GM12878 (cell line): ENCODE data around the gene AP1M1. TPM values are rescaled to one million over a fixed set of nuclear protein-coding genes. Genes with fewer than 3 reads are reported as not detected.

ENCODE experiments used
- ATAC-seq: fragments of 200-7000 bp; cut with Tn5 transposase; 3 replicates; pipeline ENCODE4 v1.9.1; 2020; ENCODE audit warnings: mild to moderate bottlenecking, moderate library complexity
- BruUV-seq: library from RNA; stranded (reverse); fragments of 400-500 nt; replicated peaks from 2 replicates; lab custom pipeline; 2021; lab: Mats Ljungman, UMichigan
- CTCF ChIA-PET: fragments of 300-600 bp; sonication (Branson Sonifier 250); formaldehyde crosslinking; extraction: SDS; loops from one replicate; lab custom pipeline; 2021; ENCODE audit warnings: inconsistent platforms; lab: Yijun Ruan, JAX
- POLR2A ChIA-PET: fragments of 350-600 bp; formaldehyde crosslinking; extraction: SDS; loops from one replicate; lab custom pipeline; 2021; ENCODE audit warnings: inconsistent platforms; lab: Charles Lee
- RAD21 ChIA-PET: fragments of 300-600 bp; sonication (Branson Sonifier 250); formaldehyde crosslinking; loops from one replicate; lab custom pipeline; 2023; ENCODE audit warnings: antibody characterized with exemption; ENCODE audit not compliant: unreplicated experiment; lab: Charles Lee
- SMC1A ChIA-PET: fragments of 300-600 bp; sonication (Branson Sonifier 250); formaldehyde crosslinking; loops from one replicate; lab custom pipeline; 2023; ENCODE audit not compliant: unreplicated experiment, uncharacterized antibody; lab: Charles Lee
- DNase-seq: peaks from one replicate; pipeline ENCODE4 v3.0.0-alpha.2; 2011; ENCODE audit warnings: low read depth, low spot score
- FAIRE-seq: peaks from 3 replicates; lab custom pipeline; 2011; peaks lifted over from hg19 to GRCh38; lab: Jason Lieb, UNC
- H2AFZ ChIP-seq: 2 replicates; pipeline ENCODE4 v1.6.0; 2011; ENCODE audit warnings: low read depth, low read length, control low read depth; ENCODE audit not compliant: control insufficient read depth
- H3K27ac ChIP-seq: 2 replicates; pipeline ENCODE4 v1.5.1; 2011; ENCODE audit warnings: control low read depth; ENCODE audit not compliant: control insufficient read depth, insufficient read depth
- H3K27me3 ChIP-seq, 2 experiments: replicated peaks in 1 of 2; 2 replicates each; pipeline versions ENCODE4 v1.6.0 to v1.6.1; 2011; ENCODE audit warnings: low read length in 1 of 2; ENCODE audit not compliant: control insufficient read depth in 2 of 2, insufficient read depth in 2 of 2
- H3K36me3 ChIP-seq, 2 experiments: 2 replicates each; pipeline ENCODE4 v1.5.1; 2011; ENCODE audit warnings: low read length in 1 of 2; ENCODE audit not compliant: control insufficient read depth in 2 of 2, insufficient read depth in 2 of 2
- H3K4me1 ChIP-seq: 2 replicates; pipeline ENCODE4 v1.6.1; 2011; ENCODE audit warnings: mild to moderate bottlenecking, low read length, moderate library complexity, mixed read lengths; ENCODE audit not compliant: control insufficient read depth, insufficient read depth
- H3K4me2 ChIP-seq: 2 replicates; pipeline ENCODE4 v1.6.0; 2011; ENCODE audit warnings: control low read depth; ENCODE audit not compliant: control insufficient read depth, insufficient read depth
- H3K4me3 ChIP-seq: fragments of 200-600 bp; sonication (generic); 2 replicates; pipeline ENCODE4 v1.5.1; 2016
- H3K79me2 ChIP-seq: 2 replicates; pipeline ENCODE4 v1.6.0; 2011; ENCODE audit warnings: low read length; ENCODE audit not compliant: control insufficient read depth, insufficient read depth
- H3K9ac ChIP-seq: 2 replicates; pipeline ENCODE4 v1.8.0; 2011; ENCODE audit warnings: low read length, control low read depth, mixed read lengths; ENCODE audit not compliant: control insufficient read depth, insufficient read depth
- H3K9me3 ChIP-seq: replicated peaks from 3 replicates; pipeline ENCODE4 v1.5.1; 2011; ENCODE audit warnings: mild to moderate bottlenecking, low read length; ENCODE audit not compliant: control insufficient read depth, insufficient read depth
- H4K20me1 ChIP-seq: 2 replicates; pipeline ENCODE4 v1.6.0; 2011; ENCODE audit not compliant: control insufficient read depth, insufficient read depth
- ATF3 ChIP-seq: IDR thresholded peaks from 2 replicates; pipeline ENCODE4 v1.6.1; 2011; ENCODE audit warnings: low read depth, mild to moderate bottlenecking, low read length, moderate library complexity, borderline replicate concordance; ENCODE audit errors: extremely low read depth
- BHLHE40 ChIP-seq, 2 experiments: fragments of 450-650 bp in 1 of 2; IDR thresholded peaks; 2 replicates each; pipeline ENCODE4 v1.6.1; 2011 to 2017; ENCODE audit warnings: low read depth in 2 of 2, borderline replicate concordance in 1 of 2, improper control_type of control experiment in 1 of 2, low read length in 1 of 2, mild to moderate bottlenecking in 1 of 2
- BMI1 ChIP-seq: fragments of 450-650 bp; IDR thresholded peaks from 2 replicates; pipeline ENCODE4 v1.6.1; 2016; ENCODE audit warnings: mild to moderate bottlenecking, moderate library complexity, borderline replicate concordance
- BRCA1 ChIP-seq: IDR thresholded peaks from 2 replicates; pipeline ENCODE4 v1.6.1; 2011; ENCODE audit warnings: low read depth, low read length, improper control_type of control experiment
- CREB1 ChIP-seq: IDR thresholded peaks from 2 replicates; pipeline ENCODE4 v1.6.1; 2012; ENCODE audit warnings: low read depth, mild to moderate bottlenecking, inconsistent platforms
- CTCF ChIP-seq, 3 experiments: IDR thresholded peaks in 2 of 3; conservative IDR thresholded peaks in 1 of 3; 2 replicates each; pipeline ENCODE4 v1.5.1; 2011; ENCODE audit warnings: low read depth in 3 of 3, low read length in 3 of 3, mild to moderate bottlenecking in 3 of 3, control low read depth in 2 of 3, moderate library complexity in 2 of 3, inconsistent platforms in 1 of 3, mixed read lengths in 1 of 3; ENCODE audit not compliant: control insufficient read depth in 2 of 3, insufficient read depth in 1 of 3; ENCODE audit errors: extremely low read depth in 1 of 3
- DPF2 ChIP-seq: fragments of 450-650 bp; IDR thresholded peaks from 2 replicates; pipeline ENCODE4 v1.6.1; 2017; ENCODE audit warnings: mild to moderate bottlenecking
- EED ChIP-seq: sonication (generic); IDR thresholded peaks from 2 replicates; pipeline ENCODE4 v1.6.1; 2016; ENCODE audit warnings: antibody characterized with exemption, low read depth
- ESRRA ChIP-seq: IDR thresholded peaks from 2 replicates; pipeline ENCODE4 v1.6.1; 2012; ENCODE audit warnings: mild to moderate bottlenecking, low read length, improper control_type of control experiment
- MAX ChIP-seq: IDR thresholded peaks from 2 replicates; pipeline ENCODE4 v1.6.1; 2012; ENCODE audit warnings: low read depth, low read length, improper control_type of control experiment
- MLLT1 ChIP-seq: fragments of 450-650 bp; IDR thresholded peaks from 2 replicates; pipeline ENCODE4 v1.6.1; 2016; ENCODE audit warnings: mild to moderate bottlenecking
- MYB ChIP-seq: fragments of 150-350 bp; IDR thresholded peaks from 2 replicates; pipeline ENCODE4 v1.6.1; 2014; ENCODE audit warnings: mild to moderate bottlenecking, low read depth, low read length, borderline replicate concordance
- TBL1XR1 ChIP-seq: IDR thresholded peaks from 2 replicates; pipeline ENCODE4 v1.6.1; 2012; ENCODE audit warnings: low read depth, low read length, improper control_type of control experiment
- YBX1 ChIP-seq: fragments of 450-650 bp; IDR thresholded peaks from 2 replicates; pipeline ENCODE4 v1.6.1; 2016; ENCODE audit warnings: antibody characterized with exemption
- ZBED1 ChIP-seq: IDR thresholded peaks from 2 replicates; pipeline ENCODE4 v1.6.1; 2016; ENCODE audit warnings: borderline replicate concordance
- WGBS: methylation state at CpG from one replicate; pipeline ENCODE4 v1.1.6; 2016; ENCODE audit warnings: low lambda C conversion rate; ENCODE audit not compliant: insufficient replicate concordance, insufficient coverage; ENCODE audit errors: missing lambda C conversion rate; 5-methylcytosine and 5-hydroxymethylcytosine counted together
- in situ Hi-C: fragments of 300-500 bp; cut with MboI; formaldehyde crosslinking; loops from 9 replicates; pipeline ENCODE4 v1.14.3; 2018; ENCODE audit warnings: mixed read lengths
- intact Hi-C: fragments of 100-400 bp; cut with micrococcal nuclease; formaldehyde crosslinking; loops from one replicate; pipeline ENCODE4 v1.14.2; 2022; ENCODE audit not compliant: unreplicated experiment
- polyA plus RNA-seq, 11 experiments: library from polyadenylated mRNA; depleted of rRNA in 4 of 11; unstranded in 6 of 11; stranded (reverse) in 5 of 11; fragments of >200 nt; fragmentation: Nextera tagmentation in 4 of 11; fragmentation: Illumina TruSeq in 1 of 11; extraction: Ambion mirVana in 4 of 11; extraction: Trizol in 1 of 11; gene quantifications; 1 replicate in 1 of 11; 2 replicates in 10 of 11; pipeline versions ENCODE4 v1.2.1 to v1.2.3, GENCODE V29; 2011 to 2016; ENCODE audit warnings: inconsistent platforms in 2 of 11, missing spikeins in 2 of 11, low read depth in 1 of 11
- total RNA-seq, 4 experiments: library from RNA; depleted of rRNA in 3 of 4; stranded (reverse); fragments of >200 nt in 3 of 4; fragmentation: Illumina TruSeq in 1 of 4; extraction: Trizol in 1 of 4; gene quantifications; 2 replicates each; pipeline versions ENCODE4 v1.2.1 to v1.2.3, GENCODE V29; 2013 to 2021
- TF ChIP-seq, protein P1 (sequence below): IDR thresholded peaks from 2 replicates; pipeline ENCODE4 v1.6.1; 2011; ENCODE audit warnings: low read depth, low read length, improper control_type of control experiment, borderline replicate concordance

The AP1M1 gene
- total and polyA plus RNA-seq, 10 of the 15 experiments (the other 5 are each of a cell fraction or from before 2014, with no cell fraction given) = 1.0 to 116 (median 44.7) TPM

GRCh38 chr19:16185768-16186123 lies 12.0 kb upstream of the AP1M1 start:
- TSS peak; percentile 74 for BruUV-seq
- peaks cover 2% of the 10 kb centered on the region; the same call in 1 of the 2 replicates for H3K4me1 ChIP-seq
- FAIRE-seq (no peak), DNase-seq (no peak), ATAC-seq (peak; percentile 71)
- 1% methylated on average over 20 of the region's 20 CpGs for WGBS
- in situ Hi-C loops = loop anchor here (5.0 kb wide), 2 partner anchors 143 to 558 kb away; no protein-coding TSS in a partner anchor
- ChIA-PET RAD21 (interaction anchor here (0.5 to 3.9 kb wide), 22 partner anchors 9 to 767 kb away, joined by 3 to 33 read pairs (median 4); partner anchors contain the start of genes AKAP8L, AP1M1, HSH2D and TPM4), SMC1A (interaction anchor here (0.9 to 3.3 kb wide), 23 partner anchors 8 to 559 kb away, joined by 3 to 34 read pairs (median 4); partner anchors contain the start of genes AP1M1, HSH2D and TPM4), CTCF (interaction anchor here (0.7 to 5.1 kb wide), 28 partner anchors 9 to 1024 kb away, joined by 3 to 61 read pairs (median 4); partner anchors contain the start of genes AP1M1, HSH2D and TPM4), POLR2A (interaction anchor here (1.1 to 2.0 kb wide), 6 partner anchors 10 to 144 kb away, joined by 3 to 12 read pairs (median 7); partner anchors contain the start of genes AP1M1 and HSH2D)
- peak overlapping the region; percentile 70 for H3K27ac ChIP-seq
- no peaks in the 10 kb centered on the region for H4K20me1 ChIP-seq
- peak overlapping the region; percentile 82 for H3K4me3 ChIP-seq
- H3K9me3 ChIP-seq = no peaks in the 10 kb centered on the region
- peaks cover 16% of the 10 kb centered on the region for H3K79me2 ChIP-seq
- no peaks in the 10 kb centered on the region for H3K27me3 ChIP-seq
- H3K9ac ChIP-seq = peak overlapping the region; percentile 82
- H3K4me2 ChIP-seq = peak overlapping the region; percentile 68
- H2AFZ ChIP-seq = no peak overlapping the region; the same call in 1 of the 2 replicates
- H3K36me3 ChIP-seq = peaks cover 4 to 12% of the 10 kb centered on the region in 2 experiments
- intact Hi-C loops = no loop called here
- no peak for TF ChIP-seq ESRRA
- TF ChIP-seq DPF2 = no peak
- TF ChIP-seq CREB1 = no peak
- TF ChIP-seq EED = no peak
- TF ChIP-seq, protein P1, sequence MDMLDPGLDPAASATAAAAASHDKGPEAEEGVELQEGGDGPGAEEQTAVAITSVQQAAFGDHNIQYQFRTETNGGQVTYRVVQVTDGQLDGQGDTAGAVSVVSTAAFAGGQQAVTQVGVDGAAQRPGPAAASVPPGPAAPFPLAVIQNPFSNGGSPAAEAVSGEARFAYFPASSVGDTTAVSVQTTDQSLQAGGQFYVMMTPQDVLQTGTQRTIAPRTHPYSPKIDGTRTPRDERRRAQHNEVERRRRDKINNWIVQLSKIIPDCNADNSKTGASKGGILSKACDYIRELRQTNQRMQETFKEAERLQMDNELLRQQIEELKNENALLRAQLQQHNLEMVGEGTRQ = no peak
- 0 out of 4 replicates have a peak, but pooled peaks of 1 of the 2 experiments have one; percentile 8 for TF ChIP-seq BHLHE40 (IDR thresholded peaks at IDR 0.05; ENCODE audit: borderline replicate concordance in 1 of 2, low read depth in 2 of 2, low read length in 1 of 2)
- no peak for TF ChIP-seq MAX
- no peak for TF ChIP-seq MYB
- no peak for TF ChIP-seq YBX1
- TF ChIP-seq TBL1XR1 = no peak
- TF ChIP-seq BRCA1 = no peak
- no peak for TF ChIP-seq MLLT1
- peak; percentile 36 to 48 (median 46); a peak in 5 of 6 replicates for TF ChIP-seq CTCF (IDR thresholded peaks at IDR 0.05 in 2 of 3, conservative IDR thresholded peaks at IDR 0.05 in 1 of 3; ENCODE audit: control insufficient read depth in 2 of 3, extremely low read depth in 1 of 3, insufficient read depth in 1 of 3, low read depth in 3 of 3, low read length in 3 of 3)
- no peak for TF ChIP-seq BMI1
- TF ChIP-seq ATF3 = no peak
- no peak for TF ChIP-seq ZBED1
